T-helper 1 cell (primary cell): Measurements from ENCODE around the gene CAMKMT.

ENCODE experiments used
- DNase-seq, 5 donors: peaks; one replicate each; pipeline ENCODE4 v3.0.0-alpha.2; 2012 to 2020

The CAMKMT gene

DNA sequence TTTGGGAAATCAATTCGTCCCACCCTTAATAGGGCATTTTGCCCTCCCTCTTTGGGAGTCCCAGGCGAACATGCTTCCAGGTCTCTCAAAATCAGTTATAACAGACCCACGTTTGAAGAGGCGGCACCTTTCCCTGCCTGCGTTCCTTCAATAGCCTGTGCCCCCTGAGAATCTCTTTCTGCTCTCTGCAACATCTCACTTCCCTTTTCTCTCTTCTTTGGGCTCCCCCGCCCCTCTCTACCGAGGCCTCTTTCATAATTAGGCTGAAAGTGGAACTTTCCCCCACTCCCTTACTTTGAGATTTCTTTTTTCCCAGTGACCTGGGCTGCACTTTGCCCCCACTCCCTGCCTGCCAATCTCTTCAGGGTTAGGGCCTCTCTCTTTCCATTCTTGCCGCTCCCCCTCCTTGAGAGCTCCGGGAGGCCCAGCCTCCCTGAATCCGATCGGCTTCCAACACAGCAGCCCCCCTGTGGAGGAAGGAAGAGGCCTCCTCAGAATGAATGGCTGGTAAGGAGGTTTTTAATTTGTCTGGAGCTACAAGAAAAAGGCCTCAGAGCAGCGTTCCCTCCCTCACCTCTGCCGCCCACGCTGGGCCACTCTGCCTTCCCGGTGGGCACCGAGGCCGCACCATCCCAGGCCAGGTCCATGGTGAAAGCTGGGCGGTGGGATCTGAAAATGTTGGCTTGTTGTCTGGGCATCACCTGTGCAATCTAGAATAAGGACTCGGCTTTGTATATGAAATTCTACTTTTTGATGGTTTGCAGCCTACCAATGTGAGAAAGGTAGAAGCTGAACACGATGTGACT is 417.1 kb downstream of the CAMKMT start:
- no peak for DNase-seq

GRCh38 chr2:44779793-44780192 is 418.0 kb downstream of the CAMKMT start:
- DNase-seq = no peak

- DNase-seq = no peak
These were observed 418.7 kb downstream of the CAMKMT start for GRCh38 chr2:44780406-44780805.

- DNase-seq = no peak
These were observed 423.7 kb downstream of the CAMKMT start for GRCh38 chr2:44785433-44785832.

- no peak for DNase-seq
These were observed 424.5 kb downstream of the CAMKMT start for GRCh38 chr2:44786045-44786816.

DNA sequence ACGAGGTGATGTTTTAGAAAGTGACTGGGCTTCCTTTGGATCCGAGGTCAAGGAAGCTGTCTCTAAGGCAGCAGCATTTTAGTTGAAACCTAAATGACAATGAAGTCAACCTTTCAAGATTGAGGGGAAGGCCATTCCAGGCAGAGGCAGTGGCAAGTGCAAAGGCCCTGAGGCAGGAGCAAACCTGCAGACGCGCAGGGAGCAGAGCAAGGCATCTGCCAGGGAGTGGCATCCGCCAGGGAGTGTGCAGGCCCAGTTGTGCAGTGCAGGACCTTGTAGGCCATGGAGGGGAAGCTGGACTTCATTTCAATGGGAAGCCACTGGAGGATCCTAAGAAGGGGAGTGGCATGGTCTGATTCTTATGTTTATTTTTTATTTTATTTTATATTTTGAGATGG is 425.1 kb downstream of the CAMKMT start:
- no peak for DNase-seq

DNA sequence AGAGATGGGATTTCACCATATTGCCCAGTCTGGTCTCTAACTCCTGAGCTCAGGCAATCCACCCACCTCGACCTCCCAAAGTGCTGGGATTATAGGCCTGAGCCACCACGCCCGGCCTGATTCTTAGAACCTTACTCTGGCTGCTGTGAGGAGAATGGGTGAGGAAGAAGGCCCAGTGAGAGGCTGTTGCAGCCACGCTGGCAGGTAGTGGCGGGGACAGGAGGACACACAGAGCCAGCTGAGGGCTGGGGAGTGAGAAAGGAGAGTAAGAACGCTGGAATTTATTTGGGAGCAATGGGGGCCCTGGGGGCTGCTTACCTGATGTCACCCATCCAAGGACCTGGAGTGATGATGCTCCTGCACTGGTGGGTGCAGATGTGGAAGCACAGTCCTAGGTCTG is 425.9 kb downstream of the CAMKMT start:
- DNase-seq = no peak

DNA sequence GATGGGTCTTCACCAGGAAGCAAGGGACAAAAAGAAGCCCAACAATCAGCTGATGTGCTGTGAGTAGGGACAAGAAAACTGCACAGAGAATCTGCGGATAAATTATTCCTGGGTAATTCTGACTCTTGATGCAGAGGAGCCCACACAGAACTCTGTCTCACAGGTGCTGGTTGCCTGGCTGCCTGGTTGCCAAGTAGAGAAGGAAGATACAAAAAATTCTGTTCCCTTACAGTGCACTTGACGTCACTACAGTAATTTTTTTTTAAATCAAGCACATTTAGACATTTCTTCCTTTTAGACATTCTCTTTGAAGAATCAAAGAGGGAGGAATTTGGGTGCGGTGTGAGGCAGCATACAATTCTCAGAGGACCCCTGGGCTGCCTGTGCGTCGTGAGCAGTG is 427.7 kb downstream of the CAMKMT start:
- DNase-seq = no peak

GRCh38 chr2:44789971-44790721 is 428.4 kb downstream of the CAMKMT start:
- no peak for DNase-seq

DNA sequence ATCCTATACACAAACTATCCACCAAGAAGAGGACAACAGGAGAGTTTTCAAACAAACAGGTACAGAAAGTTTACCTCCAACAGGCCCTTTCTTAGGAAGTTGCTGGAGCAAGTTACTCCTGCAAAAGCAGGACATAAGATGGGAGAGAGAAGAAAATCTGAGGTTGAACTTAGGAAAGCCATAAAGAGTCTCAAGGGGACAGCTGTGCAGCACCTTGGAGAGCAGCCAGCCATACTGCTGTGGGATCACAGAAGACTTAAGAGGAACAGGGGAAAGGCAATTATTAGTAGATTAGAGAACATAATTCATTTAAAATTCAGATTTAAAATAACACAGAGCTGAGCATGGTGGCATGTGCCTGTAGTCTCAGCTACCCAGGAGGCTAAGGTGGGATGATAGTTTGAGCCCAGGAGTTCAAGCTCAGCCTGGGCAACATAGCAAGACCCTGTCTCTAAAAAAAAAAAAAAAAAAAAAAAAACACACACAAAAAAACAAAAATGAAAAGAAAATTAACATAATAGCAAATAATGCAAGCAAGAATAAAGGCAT is 431.6 kb downstream of the CAMKMT start:
- no peak for DNase-seq

DNA sequence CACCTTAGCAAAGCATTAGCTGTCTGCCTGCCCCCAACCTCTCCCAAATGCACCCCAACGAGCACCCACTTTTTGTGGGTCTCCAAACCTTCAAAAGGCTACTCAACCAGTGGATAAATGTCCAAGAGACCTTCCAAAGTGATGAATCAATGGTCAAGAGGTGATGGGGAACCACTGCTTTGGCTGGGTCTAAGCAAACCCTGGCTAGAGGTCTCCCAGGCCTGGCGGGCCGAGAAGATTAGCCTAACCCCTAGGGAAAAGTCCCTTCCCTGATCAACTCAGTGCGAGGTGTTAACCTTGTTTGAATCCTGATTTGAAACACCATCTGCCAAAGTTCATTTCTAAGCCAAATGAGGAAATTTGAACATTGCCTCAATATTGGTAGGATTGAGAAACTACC is 435.0 kb downstream of the CAMKMT start:
- no peak for DNase-seq

- DNase-seq = no peak
These were observed 436.5 kb downstream of the CAMKMT start for GRCh38 chr2:44798139-44798659.

GRCh38 chr2:44799105-44799504 is 437.4 kb downstream of the CAMKMT start:
- no peak for DNase-seq

GRCh38 chr2:44799754-44800153 is 438.0 kb downstream of the CAMKMT start:
- DNase-seq = no peak

DNA sequence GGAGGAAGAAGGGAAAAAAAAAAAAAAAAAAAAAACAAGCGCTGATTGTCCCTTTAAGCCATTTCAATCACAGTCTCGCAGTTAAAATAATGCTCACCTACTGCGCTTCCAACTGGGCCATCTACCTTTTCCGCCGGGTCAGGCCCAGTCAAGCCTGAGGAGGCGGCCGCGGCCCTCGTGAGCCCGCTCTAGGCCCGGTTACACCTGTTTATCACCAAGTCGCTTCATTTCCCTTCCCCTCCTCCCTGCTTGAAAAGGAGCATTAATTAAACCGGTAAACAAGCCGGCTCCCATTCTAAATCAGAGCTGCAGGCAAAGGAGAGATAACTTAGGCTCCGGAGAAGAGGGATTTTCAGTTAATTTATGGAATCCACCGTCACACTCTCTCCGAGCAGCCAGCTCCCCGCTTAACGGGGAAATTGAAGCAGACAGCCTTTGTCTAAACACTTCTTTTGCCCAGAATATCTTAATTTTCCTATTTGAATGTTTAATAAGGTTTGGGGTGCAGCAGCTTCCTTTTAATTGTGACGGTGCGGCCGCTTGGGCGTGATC is 439.6 kb downstream of the CAMKMT start:
- no peak for DNase-seq

GRCh38 chr2:44801841-44802776 is 440.4 kb downstream of the CAMKMT start:
- DNase-seq = no peak

DNA sequence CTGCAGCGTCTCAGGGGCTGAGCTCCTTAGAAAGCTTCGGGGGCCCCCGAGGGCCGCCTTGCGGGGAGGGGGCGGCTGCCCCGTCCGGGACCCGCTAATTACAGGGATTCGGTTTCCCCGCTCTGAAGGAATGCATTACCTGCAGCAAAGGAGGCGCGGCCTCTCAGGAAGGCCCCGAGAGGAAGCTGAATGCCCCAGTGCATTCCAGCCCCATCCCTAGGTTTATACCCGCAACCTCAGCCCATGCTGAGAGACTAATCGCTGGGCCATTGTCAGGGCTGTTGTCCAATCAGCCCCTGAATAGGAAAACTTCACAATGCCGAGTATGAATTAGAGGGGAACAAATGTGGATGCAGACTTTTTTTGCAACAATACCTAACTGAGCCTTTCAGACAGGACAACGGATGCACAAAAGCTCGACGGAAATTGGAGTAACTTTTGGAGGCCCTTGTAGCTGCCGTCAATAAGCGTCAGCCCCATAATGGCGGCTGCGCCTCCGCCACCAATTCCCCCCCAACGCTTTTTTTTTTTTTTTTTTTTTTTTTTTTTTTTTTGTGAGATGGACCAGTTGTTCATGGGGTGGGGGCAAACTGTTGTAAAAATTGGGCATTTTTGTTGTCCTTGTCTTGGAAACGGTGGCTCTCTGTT is 441.2 kb downstream of the CAMKMT start:
- no peak for DNase-seq

DNA sequence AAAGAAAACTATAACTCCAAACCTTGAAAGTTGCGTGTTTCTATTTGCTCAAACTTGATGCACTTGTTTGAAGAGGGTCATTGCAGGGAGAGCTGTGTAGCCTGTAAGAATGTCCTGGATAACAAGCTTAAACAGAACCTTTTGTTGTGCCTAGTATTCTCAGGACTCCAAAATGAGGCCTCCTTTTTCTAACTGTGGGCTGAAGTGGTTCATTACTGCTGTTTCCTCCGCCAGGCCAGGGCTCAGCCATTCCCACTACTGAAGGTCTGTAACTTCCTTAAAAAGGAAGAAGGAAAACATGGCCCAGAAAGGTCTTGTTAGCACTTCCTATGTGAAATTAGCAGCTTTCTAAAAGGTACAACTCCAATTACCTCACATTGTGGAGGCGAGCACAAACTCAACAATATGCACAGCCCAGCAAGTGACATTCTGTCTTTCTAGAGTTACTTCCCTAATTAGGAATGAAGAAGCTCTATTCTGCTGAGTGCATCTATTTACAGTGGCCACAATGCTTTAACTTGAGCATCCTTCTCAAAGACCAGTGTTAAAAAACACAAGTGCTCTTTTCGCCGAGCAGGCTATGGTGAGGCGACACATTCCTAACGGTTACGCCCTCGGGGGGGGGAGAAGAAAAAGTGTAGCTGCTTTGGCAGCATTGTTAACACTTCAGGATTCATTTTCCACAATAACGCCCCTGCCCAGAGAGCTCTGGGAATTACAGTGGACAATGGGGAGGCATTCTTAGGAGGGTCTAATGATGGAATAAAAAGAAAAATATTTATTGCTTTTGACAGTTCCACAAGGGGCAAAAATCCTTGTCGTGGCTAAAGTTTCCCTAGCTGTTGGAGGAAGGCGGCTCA is 442.9 kb downstream of the CAMKMT start:
- DNase-seq = no peak

GRCh38 chr2:44805401-44806235 is 443.9 kb downstream of the CAMKMT start:
- DNase-seq = no peak
